Renal pelvis (tissue), 4 donors: ENCODE data around the gene SLC5A5. TPM values are rescaled to one million over a fixed set of nuclear protein-coding genes. Genes with fewer than 3 reads are reported as not detected.
"Not testable (repeated sequence)": the region's sequence is repeated elsewhere in the genome, so short reads cannot be mapped to it uniquely, and the experiment has no call there.

Source experiments
- DNase-seq: peaks from one replicate; pipeline ENCODE4 v3.0.0-alpha.2; 2013
- polyA plus RNA-seq, 3 donors: library from polyadenylated mRNA; unstranded; fragments of 120-200 nt; gene quantifications; one replicate each; pipeline ENCODE4 v1.2.1, GENCODE V29; 2013; ENCODE audit not compliant: insufficient read length in 3 of 3

Gene SLC5A5
- polyA plus RNA-seq, 3 donors: 0.06 to 0.09 TPM; not detected in 1

GRCh38 chr19:17919122-17919521 is 47.4 kb downstream of the SLC5A5 start:
- DNase-seq: not testable (repeated sequence)

GRCh38 chr19:17920527-17920926 is 48.8 kb downstream of the SLC5A5 start:
- no peak for DNase-seq

- no peak for DNase-seq
These were observed 50.4 kb downstream of the SLC5A5 start for GRCh38 chr19:17922138-17922537.

- DNase-seq: no peak
These were observed 54.3 kb downstream of the SLC5A5 start for GRCh38 chr19:17926044-17926443.

- DNase-seq: no peak
These were observed 57.3 kb downstream of the SLC5A5 start for GRCh38 chr19:17929056-17929455.

- no peak for DNase-seq
These were observed 59.9 kb downstream of the SLC5A5 start for GRCh38 chr19:17931532-17932191.

GRCh38 chr19:17932485-17933338 is 61.0 kb downstream of the SLC5A5 start, which contains the start of gene CCDC124:
Gene CCDC124, plus strand, starts transcription at chr19:17933015. Its CDS starts 3,406 bp downstream, at chr19:17936421.
- DNase-seq: peak; percentile 91

- DNase-seq: no peak
These were observed 61.8 kb downstream of the SLC5A5 start for GRCh38 chr19:17933414-17934129.

GRCh38 chr19:17936379-17936778 is 64.6 kb downstream of the SLC5A5 start:
- no peak for DNase-seq

- DNase-seq: no peak
These were observed 65.7 kb downstream of the SLC5A5 start for GRCh38 chr19:17937371-17937900.

- no peak for DNase-seq
These were observed 66.5 kb downstream of the SLC5A5 start for GRCh38 chr19:17938092-17938845.

- no peak for DNase-seq
These were observed 70.4 kb downstream of the SLC5A5 start for GRCh38 chr19:17942181-17942580.

GRCh38 chr19:17942582-17943273 is 71.0 kb downstream of the SLC5A5 start:
- no peak for DNase-seq

GRCh38 chr19:17943274-17944221 is 71.8 kb downstream of the SLC5A5 start:
- DNase-seq: no peak

- DNase-seq: no peak
These were observed 72.6 kb downstream of the SLC5A5 start for GRCh38 chr19:17944301-17944700.
